Measurements from ENCODE around the gene COPS3.
"Not testable (repeated sequence)": the region's sequence is repeated elsewhere in the genome, so short reads cannot be mapped to it uniquely, and the experiment has no call there.

Gene COPS3

GRCh38 chr17:17315142-17315821, 34.2 kb upstream of the COPS3 start:
- Histone ChIP-seq H3K9ac (ENCODE audit: low read depth, low read length) (no peak overlapping the region), H3K4me3 (ENCODE audit: low read depth, low read length) (no peak overlapping the region), H3K36me3 (ENCODE audit: control insufficient read depth, insufficient read depth, low read length) (no peaks in the 10 kb centered on the region), H3K27me3 (ENCODE audit: control insufficient read depth, insufficient read depth, low read length) (no peaks in the 10 kb centered on the region), H3K4me1 (ENCODE audit: control insufficient read depth, insufficient read depth, low read length) (no peaks in the 10 kb centered on the region), H3K9me3 (ENCODE audit: control insufficient read depth, insufficient read depth, low read length) (no peaks in the 10 kb centered on the region)

- Histone ChIP-seq H3K9ac (ENCODE audit: low read depth, low read length) (no peak overlapping the region), H3K36me3 (ENCODE audit: control insufficient read depth, insufficient read depth, low read length) (no peaks in the 10 kb centered on the region)
Measured at GRCh38 chr17:17314501-17315071, 33.5 kb upstream of the COPS3 start.

GRCh38 chr17:17313350-17313991, 32.4 kb upstream of the COPS3 start:
- Histone ChIP-seq H3K4me1 (ENCODE audit: control insufficient read depth, insufficient read depth, low read length) (no peaks in the 10 kb centered on the region), H3K27me3 (ENCODE audit: control insufficient read depth, insufficient read depth, low read length) (no peaks in the 10 kb centered on the region), H3K9ac (ENCODE audit: low read depth, low read length) (no peak overlapping the region), H3K4me3 (ENCODE audit: low read depth, low read length) (no peak overlapping the region), H3K9me3 (ENCODE audit: control insufficient read depth, insufficient read depth, low read length) (no peaks in the 10 kb centered on the region), H3K36me3 (ENCODE audit: control insufficient read depth, insufficient read depth, low read length) (no peaks in the 10 kb centered on the region)

More at GRCh38 chr17:17314501-17315071, 33.5 kb upstream of the COPS3 start:
- no peaks in the 10 kb centered on the region for H3K27me3 ChIP-seq (ENCODE audit: control insufficient read depth, insufficient read depth, low read length)
- no peaks in the 10 kb centered on the region for H3K4me1 ChIP-seq (ENCODE audit: control insufficient read depth, insufficient read depth, low read length)
- no peak overlapping the region for H3K4me3 ChIP-seq (ENCODE audit: low read depth, low read length)
- H3K9me3 ChIP-seq (ENCODE audit: control insufficient read depth, insufficient read depth, low read length), result no peaks in the 10 kb centered on the region

- Histone ChIP-seq H3K36me3 (ENCODE audit: control insufficient read depth, insufficient read depth, low read length) (no peaks in the 10 kb centered on the region), H3K4me1 (ENCODE audit: control insufficient read depth, insufficient read depth, low read length) (no peaks in the 10 kb centered on the region), H3K4me3 (ENCODE audit: low read depth, low read length) (no peak overlapping the region), H3K9ac (ENCODE audit: low read depth, low read length) (no peak overlapping the region), H3K27me3 (ENCODE audit: control insufficient read depth, insufficient read depth, low read length) (peaks cover 6% of the 10 kb centered on the region), H3K9me3 (ENCODE audit: control insufficient read depth, insufficient read depth, low read length) (no peaks in the 10 kb centered on the region)
Measured at GRCh38 chr17:17309356-17309755, 28.3 kb upstream of the COPS3 start.

GRCh38 chr17:17305281-17305801, 24.3 kb upstream of the COPS3 start:
- Histone ChIP-seq H3K9ac (ENCODE audit: low read depth, low read length) (no peak overlapping the region), H3K4me1 (ENCODE audit: control insufficient read depth, insufficient read depth, low read length) (peaks cover 3% of the 10 kb centered on the region), H3K9me3 (ENCODE audit: control insufficient read depth, insufficient read depth, low read length) (no peaks in the 10 kb centered on the region), H3K36me3 (ENCODE audit: control insufficient read depth, insufficient read depth, low read length) (no peaks in the 10 kb centered on the region), H3K4me3 (ENCODE audit: low read depth, low read length) (no peak overlapping the region), H3K27me3 (ENCODE audit: control insufficient read depth, insufficient read depth, low read length) (peaks cover 12% of the 10 kb centered on the region)

- Histone ChIP-seq H3K27me3 (ENCODE audit: control insufficient read depth, insufficient read depth, low read length) (peaks cover 12% of the 10 kb centered on the region), H3K4me3 (ENCODE audit: low read depth, low read length) (no peak overlapping the region), H3K4me1 (ENCODE audit: control insufficient read depth, insufficient read depth, low read length) (peaks cover 3% of the 10 kb centered on the region), H3K36me3 (ENCODE audit: control insufficient read depth, insufficient read depth, low read length) (no peaks in the 10 kb centered on the region), H3K9ac (ENCODE audit: low read depth, low read length) (no peak overlapping the region), H3K9me3 (ENCODE audit: control insufficient read depth, insufficient read depth, low read length) (no peaks in the 10 kb centered on the region)
Measured at GRCh38 chr17:17304521-17304985, 23.5 kb upstream of the COPS3 start.

- Histone ChIP-seq H3K27me3 (ENCODE audit: control insufficient read depth, insufficient read depth, low read length) (peaks cover 12% of the 10 kb centered on the region), H3K36me3 (ENCODE audit: control insufficient read depth, insufficient read depth, low read length) (no peaks in the 10 kb centered on the region), H3K4me1 (ENCODE audit: control insufficient read depth, insufficient read depth, low read length) (peaks cover 3% of the 10 kb centered on the region), H3K9ac (ENCODE audit: low read depth, low read length) (no peak overlapping the region), H3K4me3 (ENCODE audit: low read depth, low read length) (peak overlapping the region; percentile 55), H3K9me3 (ENCODE audit: control insufficient read depth, insufficient read depth, low read length) (no peaks in the 10 kb centered on the region)
Measured at GRCh38 chr17:17303847-17304490, 22.9 kb upstream of the COPS3 start.

- peaks cover 3% of the 10 kb centered on the region for H3K4me1 ChIP-seq (ENCODE audit: control insufficient read depth, insufficient read depth, low read length)
- H3K4me3 ChIP-seq (ENCODE audit: low read depth, low read length), result peak within 1 kb of the TSS; percentile 55
- peaks cover 12% of the 10 kb centered on the region for H3K27me3 ChIP-seq (ENCODE audit: control insufficient read depth, insufficient read depth, low read length)
- H3K36me3 ChIP-seq (ENCODE audit: control insufficient read depth, insufficient read depth, low read length), result no peaks in the 10 kb centered on the region
- H3K9ac ChIP-seq (ENCODE audit: low read depth, low read length), result no peak within 1 kb of the TSS
- no peaks in the 10 kb centered on the region for H3K9me3 ChIP-seq (ENCODE audit: control insufficient read depth, insufficient read depth, low read length)
Measured at GRCh38 chr17:17303010-17303846, 22.2 kb upstream of the COPS3 start, which contains the start of gene NT5M. Gene NT5M (plus strand): TSS chr17:17303373. CDS start chr17:17303551, 178 bp downstream.

- not testable (repeated sequence) for H3K9me3 ChIP-seq (ENCODE audit: control insufficient read depth, insufficient read depth, low read length); H3K9ac ChIP-seq (ENCODE audit: low read depth, low read length); H3K36me3 ChIP-seq (ENCODE audit: control insufficient read depth, insufficient read depth, low read length); H3K4me1 ChIP-seq (ENCODE audit: control insufficient read depth, insufficient read depth, low read length)
- peaks cover 12% of the 10 kb centered on the region for H3K27me3 ChIP-seq (ENCODE audit: control insufficient read depth, insufficient read depth, low read length)
- H3K4me3 ChIP-seq (ENCODE audit: low read depth, low read length), result peak overlapping the region; percentile 95
Measured at GRCh38 chr17:17301659-17302058, 20.6 kb upstream of the COPS3 start.

- H3K27me3 ChIP-seq (ENCODE audit: control insufficient read depth, insufficient read depth, low read length), result peaks cover 10% of the 10 kb centered on the region
- no peaks in the 10 kb centered on the region for H3K36me3 ChIP-seq (ENCODE audit: control insufficient read depth, insufficient read depth, low read length)
- H3K4me1 ChIP-seq (ENCODE audit: control insufficient read depth, insufficient read depth, low read length), result peaks cover 3% of the 10 kb centered on the region
- no peaks in the 10 kb centered on the region for H3K9me3 ChIP-seq (ENCODE audit: control insufficient read depth, insufficient read depth, low read length)
- peak overlapping the region; percentile 95 for H3K4me3 ChIP-seq (ENCODE audit: low read depth, low read length)
- H3K9ac ChIP-seq (ENCODE audit: low read depth, low read length), result no peak overlapping the region
Measured at GRCh38 chr17:17300624-17301568, 19.9 kb upstream of the COPS3 start.

All from iPS-15b (cell line).